ENCODE measurements around the gene RFNG. TPM values are rescaled to one million over a fixed set of nuclear protein-coding genes. Genes with fewer than 3 reads are reported as not detected.

RFNG gene
- total and polyA plus RNA-seq, 2 of the 13 experiments (the other 11 are each of a cell fraction or from before 2014, with no cell fraction given): 61.4 to 64.0 TPM

DNA sequence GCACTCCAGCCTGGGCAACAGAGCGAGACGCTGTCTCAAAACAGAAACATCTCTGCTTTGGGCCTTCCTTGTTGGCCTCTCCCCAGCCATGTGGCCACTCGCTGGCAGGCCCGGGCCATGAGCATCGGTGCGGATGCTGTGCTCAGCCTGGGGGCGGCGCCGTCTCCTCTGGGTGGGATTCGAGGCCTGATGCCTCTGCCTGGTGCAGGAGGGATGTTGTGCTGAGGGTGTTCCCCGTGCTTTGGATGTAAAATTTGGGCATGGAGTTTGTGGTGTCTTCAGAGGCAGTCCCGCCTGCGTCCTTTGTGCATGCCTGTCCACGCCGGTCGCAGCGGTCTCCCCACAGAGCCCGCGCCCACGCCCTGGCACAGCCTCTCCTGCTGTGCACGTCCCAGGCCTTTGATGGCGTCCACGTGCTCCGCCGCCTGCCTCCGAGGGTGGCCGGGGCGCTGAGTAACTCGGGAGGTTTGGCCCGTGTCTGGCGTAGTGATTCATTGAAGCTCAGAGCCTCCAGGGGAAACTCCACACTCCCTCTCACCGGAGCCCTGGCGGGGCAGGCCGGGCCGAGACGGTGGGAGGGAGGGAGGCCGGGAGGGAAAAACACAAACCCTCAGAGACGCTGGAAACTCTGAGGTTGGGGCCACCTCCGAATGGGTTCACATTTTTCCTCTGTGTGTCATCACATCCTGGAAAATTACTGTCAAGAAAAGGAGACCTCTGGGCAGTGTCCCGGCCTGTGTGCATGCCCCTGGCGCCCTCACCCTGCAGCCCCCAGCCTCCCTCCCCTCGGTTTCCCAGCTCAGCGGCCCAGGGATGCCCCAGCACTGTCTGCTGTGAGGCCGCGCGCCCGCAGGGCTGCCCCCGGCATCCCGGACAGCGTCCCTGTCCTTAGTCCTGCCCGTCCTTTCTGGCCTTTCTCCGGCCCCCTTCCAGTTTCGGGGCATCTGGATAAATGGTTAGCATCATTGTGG lies 47.9 kb downstream of the RFNG start (continued):
- TF ChIP-seq PHF5A (CRISPR knock-in tag; IDR thresholded peaks at IDR 0.05; ENCODE audit: low read depth, unreplicated experiment) (peak; percentile 23), HNRNPK (IDR thresholded peaks at IDR 0.05; ENCODE audit: low read depth, low read length, poor library complexity, severe bottlenecking) (peak; percentile 74), HNRNPLL (IDR thresholded peaks at IDR 0.05; ENCODE audit: low read depth, low read length, poor library complexity, severe bottlenecking) (peak; percentile 85), ZNF205 (CRISPR knock-in tag; IDR thresholded peaks at IDR 0.05) (peak; percentile 47; the same call in 1 of the 2 replicates), KDM3A (CRISPR knock-in tag; IDR thresholded peaks at IDR 0.05; ENCODE audit: low read depth) (peak; percentile 61; the same call in 1 of the 2 replicates), ZNF530 (CRISPR knock-in tag; IDR thresholded peaks at IDR 0.05; ENCODE audit: low read depth) (no peak), CTCF (CRISPR knock-in tag; IDR thresholded peaks at IDR 0.05) (peak; percentile 51), ZNF780A (CRISPR knock-in tag; IDR thresholded peaks at IDR 0.05) (no peak), TOE1 (CRISPR knock-in tag; IDR thresholded peaks at IDR 0.05) (no peak), ZNF720 (CRISPR knock-in tag; IDR thresholded peaks at IDR 0.05) (no peak; the same call in 1 of the 2 replicates), ZNF121 (CRISPR knock-in tag; IDR thresholded peaks at IDR 0.05) (no peak), CHD4 (IDR thresholded peaks at IDR 0.05; ENCODE audit: borderline replicate concordance, low read length) (no peak), HMGA1 (CRISPR knock-in tag; conservative IDR thresholded peaks at IDR 0.05) (no peak), PTBP1 (IDR thresholded peaks at IDR 0.05; ENCODE audit: low read depth, low read length, poor library complexity, severe bottlenecking) (peak; percentile 76), ZNF891 (CRISPR knock-in tag; IDR thresholded peaks at IDR 0.05) (0 out of 2 replicates have a peak, but pooled peaks have one; percentile 48), ZBTB7B (CRISPR knock-in tag; IDR thresholded peaks at IDR 0.05) (peak; percentile 76), TBX2 (CRISPR knock-in tag; IDR thresholded peaks at IDR 0.05; ENCODE audit: borderline replicate concordance) (peak; percentile 89), SAFB2 (CRISPR knock-in tag; IDR thresholded peaks at IDR 0.05; ENCODE audit: borderline replicate concordance, low read depth) (peak; percentile 81; the same call in 1 of the 2 replicates)
- TF ChIP-seq, protein P1, sequence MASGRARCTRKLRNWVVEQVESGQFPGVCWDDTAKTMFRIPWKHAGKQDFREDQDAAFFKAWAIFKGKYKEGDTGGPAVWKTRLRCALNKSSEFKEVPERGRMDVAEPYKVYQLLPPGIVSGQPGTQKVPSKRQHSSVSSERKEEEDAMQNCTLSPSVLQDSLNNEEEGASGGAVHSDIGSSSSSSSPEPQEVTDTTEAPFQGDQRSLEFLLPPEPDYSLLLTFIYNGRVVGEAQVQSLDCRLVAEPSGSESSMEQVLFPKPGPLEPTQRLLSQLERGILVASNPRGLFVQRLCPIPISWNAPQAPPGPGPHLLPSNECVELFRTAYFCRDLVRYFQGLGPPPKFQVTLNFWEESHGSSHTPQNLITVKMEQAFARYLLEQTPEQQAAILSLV (CRISPR knock-in tag; IDR thresholded peaks at IDR 0.05; ENCODE audit: borderline replicate concordance): no peak; the same call in none of the 2 replicates
- TF ChIP-seq, protein P2, sequence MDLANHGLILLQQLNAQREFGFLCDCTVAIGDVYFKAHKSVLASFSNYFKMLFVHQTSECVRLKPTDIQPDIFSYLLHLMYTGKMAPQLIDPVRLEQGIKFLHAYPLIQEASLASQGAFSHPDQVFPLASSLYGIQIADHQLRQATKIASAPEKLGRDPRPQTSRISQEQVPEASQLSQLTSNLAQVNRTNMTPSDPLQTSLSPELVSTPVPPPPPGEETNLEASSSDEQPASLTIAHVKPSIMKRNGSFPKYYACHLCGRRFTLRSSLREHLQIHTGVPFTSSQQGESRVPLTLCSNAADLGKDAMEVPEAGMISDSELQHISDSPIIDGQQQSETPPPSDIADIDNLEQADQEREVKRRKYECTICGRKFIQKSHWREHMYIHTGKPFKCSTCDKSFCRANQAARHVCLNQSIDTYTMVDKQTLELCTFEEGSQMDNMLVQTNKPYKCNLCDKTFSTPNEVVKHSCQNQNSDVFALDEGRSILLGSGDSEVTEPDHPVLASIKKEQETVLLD (CRISPR knock-in tag; IDR thresholded peaks at IDR 0.05; ENCODE audit: low read depth): 0 out of 2 replicates have a peak, but pooled peaks have one; percentile 19
- TF ChIP-seq, protein P3, sequence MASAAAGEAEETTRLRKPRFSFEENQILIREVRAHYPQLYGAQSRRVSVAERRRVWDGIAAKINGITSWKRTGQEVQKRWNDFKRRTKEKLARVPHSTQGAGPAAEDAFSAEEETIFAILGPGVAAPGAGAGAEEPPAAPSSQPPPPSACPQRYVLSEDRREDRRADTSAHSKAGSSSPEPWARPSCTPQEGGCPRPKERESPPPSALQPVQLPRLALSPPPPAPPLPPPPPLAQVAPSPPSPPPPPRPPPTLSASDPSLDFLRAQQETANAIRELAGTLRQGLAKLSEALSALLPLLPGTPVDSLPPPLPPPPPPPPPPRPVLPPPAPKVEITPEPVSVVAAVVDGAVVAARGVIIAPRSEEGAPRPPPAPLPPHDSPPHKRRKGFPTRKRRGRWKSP (CRISPR knock-in tag; IDR thresholded peaks at IDR 0.05): peak; percentile 88
